ENCODE results near the gene NCAPD2.

DNA sequence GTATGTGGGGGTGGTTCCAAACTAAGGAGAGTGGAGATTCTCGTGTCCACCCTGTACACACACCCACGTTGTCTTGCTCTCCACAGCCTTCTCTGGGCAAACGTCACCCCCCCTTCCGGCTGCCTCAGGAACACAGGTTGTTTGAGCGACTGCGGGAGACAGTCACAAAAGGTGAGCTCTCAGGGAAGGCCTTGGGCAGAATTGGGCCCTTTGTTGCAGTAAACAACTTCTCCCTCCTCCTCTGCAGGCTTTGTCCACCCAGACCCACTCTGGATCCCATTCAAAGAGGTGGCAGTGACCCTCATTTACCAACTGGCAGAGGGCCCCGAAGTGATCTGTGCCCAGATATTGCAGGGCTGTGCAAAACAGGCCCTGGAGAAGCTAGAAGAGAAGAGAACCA lies 32.3 kb downstream of the NCAPD2 start:
- no peak for TF ChIP-seq SMC3 (IDR thresholded peaks at IDR 0.05; ENCODE audit: low read depth, low read length)
- TF ChIP-seq, protein P1, sequence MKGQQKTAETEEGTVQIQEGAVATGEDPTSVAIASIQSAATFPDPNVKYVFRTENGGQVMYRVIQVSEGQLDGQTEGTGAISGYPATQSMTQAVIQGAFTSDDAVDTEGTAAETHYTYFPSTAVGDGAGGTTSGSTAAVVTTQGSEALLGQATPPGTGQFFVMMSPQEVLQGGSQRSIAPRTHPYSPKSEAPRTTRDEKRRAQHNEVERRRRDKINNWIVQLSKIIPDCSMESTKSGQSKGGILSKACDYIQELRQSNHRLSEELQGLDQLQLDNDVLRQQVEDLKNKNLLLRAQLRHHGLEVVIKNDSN (IDR thresholded peaks at IDR 0.05; ENCODE audit: borderline replicate concordance, low read depth): no peak
- TF ChIP-seq TAF1 (IDR thresholded peaks at IDR 0.05; ENCODE audit: borderline replicate concordance, low read depth, low read length): no peak
- TF ChIP-seq EP300 (IDR thresholded peaks at IDR 0.05; ENCODE audit: borderline replicate concordance in 1 of 2, low read depth in 1 of 2, low read length in 1 of 2): no peak
- no peak for TF ChIP-seq EZH2phosphoT487 (IDR thresholded peaks at IDR 0.05; ENCODE audit: borderline replicate concordance, low read depth)
- TF ChIP-seq, protein P2, sequence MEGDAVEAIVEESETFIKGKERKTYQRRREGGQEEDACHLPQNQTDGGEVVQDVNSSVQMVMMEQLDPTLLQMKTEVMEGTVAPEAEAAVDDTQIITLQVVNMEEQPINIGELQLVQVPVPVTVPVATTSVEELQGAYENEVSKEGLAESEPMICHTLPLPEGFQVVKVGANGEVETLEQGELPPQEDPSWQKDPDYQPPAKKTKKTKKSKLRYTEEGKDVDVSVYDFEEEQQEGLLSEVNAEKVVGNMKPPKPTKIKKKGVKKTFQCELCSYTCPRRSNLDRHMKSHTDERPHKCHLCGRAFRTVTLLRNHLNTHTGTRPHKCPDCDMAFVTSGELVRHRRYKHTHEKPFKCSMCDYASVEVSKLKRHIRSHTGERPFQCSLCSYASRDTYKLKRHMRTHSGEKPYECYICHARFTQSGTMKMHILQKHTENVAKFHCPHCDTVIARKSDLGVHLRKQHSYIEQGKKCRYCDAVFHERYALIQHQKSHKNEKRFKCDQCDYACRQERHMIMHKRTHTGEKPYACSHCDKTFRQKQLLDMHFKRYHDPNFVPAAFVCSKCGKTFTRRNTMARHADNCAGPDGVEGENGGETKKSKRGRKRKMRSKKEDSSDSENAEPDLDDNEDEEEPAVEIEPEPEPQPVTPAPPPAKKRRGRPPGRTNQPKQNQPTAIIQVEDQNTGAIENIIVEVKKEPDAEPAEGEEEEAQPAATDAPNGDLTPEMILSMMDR (IDR thresholded peaks at IDR 0.05): no peak
- TF ChIP-seq GATA2 (CRISPR knock-in tag; IDR thresholded peaks at IDR 0.05): no peak
- TF ChIP-seq GABPA (IDR thresholded peaks at IDR 0.05; ENCODE audit: low read depth): no peak
- TF ChIP-seq TEAD4 (IDR thresholded peaks at IDR 0.05; ENCODE audit: borderline replicate concordance, insufficient read depth): no peak
